Measurements from ENCODE around the gene TRAPPC3.

Gene TRAPPC3

DNA sequence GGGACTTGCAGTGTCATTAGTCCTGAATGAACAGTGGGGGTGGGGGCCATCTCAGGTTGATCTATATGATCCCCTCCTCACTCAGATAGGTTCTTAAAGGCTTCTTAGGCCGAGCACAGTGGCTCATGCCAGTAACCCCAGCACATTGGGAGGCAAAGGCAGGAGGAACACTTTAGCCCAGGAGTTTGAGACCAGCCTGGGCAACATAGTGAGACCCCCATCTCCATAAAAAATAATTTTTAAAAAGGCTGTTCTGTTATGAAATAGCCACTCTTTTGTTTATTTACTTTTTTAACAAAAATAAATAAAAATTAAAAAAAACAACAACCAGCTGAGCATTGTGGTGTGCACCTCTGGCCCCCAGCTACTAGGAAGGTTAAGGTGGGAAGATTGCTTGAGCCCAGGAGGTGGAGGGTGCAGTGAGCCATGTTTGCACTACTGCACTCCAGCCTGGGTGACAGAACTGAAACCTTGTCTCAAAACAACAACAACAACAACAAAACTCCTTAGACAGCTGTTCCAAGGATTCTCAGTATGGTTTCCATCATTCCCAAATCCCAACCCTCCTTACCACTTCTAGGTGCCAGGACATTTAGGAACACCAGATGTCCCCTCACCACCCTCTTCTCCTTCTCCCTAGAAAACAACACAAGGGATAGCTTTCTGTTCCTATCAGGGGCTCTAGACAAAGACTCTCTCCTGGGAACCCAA, 2.0 kb upstream of the TRAPPC3 start:
- no peak for DNase-seq

DNA sequence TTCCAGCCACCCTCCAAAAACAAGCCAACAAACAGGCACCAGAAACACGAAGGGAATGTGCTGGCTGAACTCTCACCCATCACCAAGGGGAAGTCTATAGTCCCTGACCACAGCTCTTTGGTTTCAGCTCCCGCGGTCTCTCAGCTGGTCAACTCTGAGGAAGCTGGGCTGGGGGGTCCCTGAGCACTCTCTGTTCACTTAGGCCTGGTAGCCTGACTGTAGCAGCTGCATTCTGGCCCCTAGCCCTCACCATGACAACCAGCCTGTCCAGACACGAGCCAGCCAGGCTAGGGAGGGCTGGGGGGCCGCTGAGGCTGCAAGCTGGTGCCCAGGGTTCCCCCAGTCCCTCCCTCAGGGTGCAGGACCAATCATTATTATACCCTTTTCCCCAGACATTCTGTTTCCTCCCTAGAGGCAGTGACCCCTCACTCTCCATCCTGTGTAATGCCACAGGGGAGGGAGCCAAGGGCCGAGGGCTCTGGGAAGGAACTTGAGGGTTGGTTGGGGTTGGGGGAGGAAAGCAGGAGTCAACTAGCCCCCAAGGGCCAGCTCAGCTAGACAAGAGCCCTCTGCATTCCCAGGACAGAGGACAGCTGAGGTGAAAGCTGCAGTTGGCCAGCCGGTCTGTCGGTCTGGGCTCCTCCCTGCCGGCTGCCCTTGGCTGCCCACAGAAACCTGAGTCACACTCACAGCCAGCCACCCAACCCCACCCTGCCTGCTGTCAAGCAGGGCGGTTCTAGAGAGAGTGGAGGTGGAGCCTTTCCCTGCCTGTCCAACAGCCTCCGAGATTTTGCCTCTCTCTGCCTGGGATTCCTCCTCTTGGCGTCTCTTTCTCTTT, 1.2 kb upstream of the TRAPPC3 start:
- peak; percentile 82 for DNase-seq

DNA sequence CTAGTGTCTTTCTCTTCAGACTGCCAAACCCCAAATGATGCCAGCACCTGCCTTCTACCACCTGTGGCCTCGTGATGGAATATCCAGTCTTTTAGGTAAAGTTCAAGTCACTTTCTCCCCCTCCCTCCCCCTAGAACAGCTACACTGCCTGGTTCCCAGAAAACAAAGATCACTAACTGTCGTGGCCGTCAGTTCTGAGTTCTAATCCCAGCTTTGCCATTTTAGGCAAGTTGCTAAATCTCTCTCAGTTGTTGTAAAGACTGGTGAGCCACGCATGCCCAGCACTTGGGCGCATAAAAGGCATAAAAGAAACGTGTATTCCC, 648 bp upstream of the TRAPPC3 start:
- no peak for DNase-seq

DNA sequence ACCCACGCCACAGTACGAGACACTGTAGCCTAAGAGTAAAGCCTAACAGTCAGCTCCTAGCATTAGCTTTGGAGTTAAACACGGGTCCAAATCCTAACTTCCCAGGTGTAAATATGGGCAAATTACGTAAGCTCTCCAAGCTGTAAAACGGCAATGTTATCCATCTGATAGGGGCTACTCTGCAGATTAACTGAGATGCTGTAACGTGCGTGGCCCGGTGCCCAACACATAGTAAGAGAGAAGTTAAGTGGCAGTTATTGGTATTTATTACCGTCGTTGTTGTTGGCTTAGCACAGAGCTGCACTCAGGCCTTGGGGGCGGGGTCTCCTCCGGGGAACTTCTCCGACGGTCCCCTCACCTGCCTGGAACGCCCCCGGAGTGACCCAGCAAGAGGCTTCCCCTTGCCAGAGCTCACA, 457 bp downstream of the TRAPPC3 start:
- no peak for DNase-seq

DNA sequence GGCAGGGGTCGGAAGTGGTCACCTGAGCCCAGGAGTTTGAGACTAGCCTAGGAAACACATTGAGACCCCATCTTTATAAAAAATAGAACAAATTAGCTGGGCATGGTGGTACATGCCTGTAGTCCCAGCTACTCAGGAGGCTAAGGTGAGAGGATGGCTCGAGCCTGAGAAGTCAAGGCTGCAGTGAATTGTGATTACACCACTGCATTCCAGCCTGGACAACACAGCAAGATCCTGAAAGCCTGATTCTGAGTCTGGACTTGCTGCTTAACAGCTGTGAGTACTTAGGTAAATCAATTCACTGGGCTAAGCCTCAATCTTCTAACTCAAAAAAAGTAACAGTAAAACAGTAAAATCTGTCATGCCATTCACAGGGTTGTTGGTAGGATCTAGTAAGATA, 4.9 kb downstream of the TRAPPC3 start:
- no peak for DNase-seq

DNA sequence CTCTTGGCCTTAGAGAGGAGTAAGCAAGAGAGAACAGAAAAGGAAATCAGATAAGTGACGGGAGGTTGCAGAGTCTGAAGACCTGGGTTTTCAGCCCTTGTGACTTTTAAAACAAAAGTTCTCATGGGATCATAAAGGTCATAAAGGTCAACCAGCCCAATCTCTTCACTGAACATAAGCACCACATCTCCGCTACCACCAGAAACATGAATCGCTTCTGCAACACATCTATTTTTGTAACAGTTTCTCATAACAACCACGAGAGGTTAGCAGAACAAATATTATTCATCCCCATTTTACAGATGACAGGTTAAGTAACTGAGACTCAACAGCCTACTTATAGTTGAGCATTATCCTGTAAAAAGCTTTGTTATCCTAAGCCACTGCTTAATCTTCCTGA, 5.9 kb downstream of the TRAPPC3 start:
- DNase-seq, result no peak

DNA sequence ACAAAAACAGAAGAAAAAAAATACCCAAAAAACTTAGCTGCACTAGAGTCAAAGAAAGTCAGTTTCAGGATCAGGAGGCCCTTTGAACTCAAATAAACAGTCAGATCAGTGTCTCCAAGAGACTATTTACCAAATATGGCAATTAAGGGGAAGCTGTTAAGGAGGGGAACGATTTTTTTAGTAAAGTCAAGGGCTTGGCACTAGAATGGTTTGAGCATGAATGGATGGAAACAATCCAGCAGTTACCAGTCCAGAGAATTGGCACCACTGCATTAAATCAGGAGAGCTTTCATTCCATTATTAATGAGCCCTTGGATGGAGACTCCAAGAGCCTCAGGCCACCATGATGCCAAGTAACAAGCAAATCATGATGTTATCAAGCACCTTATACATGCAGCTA, 7.2 kb downstream of the TRAPPC3 start:
- no peak for DNase-seq

DNA sequence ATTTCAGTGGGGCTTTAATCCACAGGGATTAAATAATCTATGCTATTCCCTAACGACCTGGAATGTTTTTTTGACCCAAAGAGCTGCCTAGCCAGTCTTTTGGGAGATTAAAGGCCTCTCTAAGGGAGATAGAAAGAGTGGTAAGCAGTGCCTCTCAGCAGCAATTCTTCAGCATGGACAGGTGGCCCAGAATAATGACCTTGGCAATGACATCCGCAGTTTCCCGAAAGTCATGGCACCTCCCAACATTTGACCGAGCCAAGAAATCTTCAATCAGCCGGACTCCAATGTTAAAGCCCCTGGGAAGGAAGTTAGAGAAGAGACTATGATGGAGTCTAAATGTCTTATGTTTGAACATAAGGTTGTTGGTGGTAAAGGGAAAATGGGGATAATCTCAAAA, 9.8 kb downstream of the TRAPPC3 start:
- no peak for DNase-seq

DNA sequence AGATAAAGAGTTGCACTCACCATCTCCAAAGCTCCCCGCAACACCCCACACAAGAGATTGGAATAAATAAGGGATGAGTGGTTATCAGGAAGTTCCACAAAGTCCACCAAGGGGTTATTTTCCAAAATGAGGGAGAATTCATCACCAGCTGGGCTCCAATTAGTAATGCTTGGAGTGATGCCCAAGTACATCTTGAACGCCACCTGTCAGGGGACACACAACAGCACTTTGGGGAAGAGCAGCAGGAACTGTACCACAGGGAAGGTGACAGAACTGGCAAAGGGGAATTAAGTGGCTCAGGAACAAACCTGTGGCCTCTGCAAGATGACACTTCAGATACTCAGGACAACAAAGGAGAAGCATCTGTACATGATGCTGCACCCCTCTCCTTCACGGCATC, 11.5 kb downstream of the TRAPPC3 start:
- no peak for DNase-seq

DNA sequence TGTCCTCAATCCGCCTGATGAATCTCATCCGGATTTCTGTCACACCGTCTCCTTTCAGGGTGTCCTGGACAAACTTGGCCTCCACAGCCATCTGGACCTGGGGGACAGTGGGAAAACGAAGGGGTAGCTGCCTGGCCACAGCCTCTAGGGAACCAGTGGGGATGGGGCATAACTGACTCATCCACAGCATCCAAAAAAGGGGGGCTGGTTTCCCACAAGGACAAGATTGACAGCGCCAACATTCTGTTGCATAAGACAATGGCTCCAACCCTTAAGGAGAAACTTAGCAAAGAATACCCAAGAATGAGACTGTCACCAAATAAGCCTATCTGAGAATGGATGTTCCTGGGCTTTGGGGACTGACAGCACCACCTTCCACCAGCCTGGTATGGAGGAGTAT, 12.1 kb downstream of the TRAPPC3 start:
- no peak for DNase-seq

DNA sequence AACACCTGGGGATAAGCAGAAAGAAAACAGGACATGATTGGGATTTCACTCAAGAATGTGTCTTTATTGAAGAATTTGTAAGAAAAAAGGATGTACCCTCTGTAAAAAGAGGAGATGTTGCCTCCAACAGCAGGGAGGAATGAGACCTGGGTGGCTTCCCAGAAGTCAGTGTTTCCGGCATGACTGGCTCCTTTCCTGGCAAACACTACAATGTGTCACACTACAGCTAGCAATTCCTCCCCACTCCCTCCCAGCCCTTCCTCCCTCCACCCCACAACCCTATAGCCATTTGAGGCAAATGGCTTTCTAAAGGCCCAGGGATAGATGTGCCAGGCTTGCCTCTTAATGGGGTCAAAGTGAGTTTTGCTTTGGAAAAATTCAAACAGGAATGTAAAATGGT, 12.8 kb downstream of the TRAPPC3 start:
- DNase-seq, result no peak

DNA sequence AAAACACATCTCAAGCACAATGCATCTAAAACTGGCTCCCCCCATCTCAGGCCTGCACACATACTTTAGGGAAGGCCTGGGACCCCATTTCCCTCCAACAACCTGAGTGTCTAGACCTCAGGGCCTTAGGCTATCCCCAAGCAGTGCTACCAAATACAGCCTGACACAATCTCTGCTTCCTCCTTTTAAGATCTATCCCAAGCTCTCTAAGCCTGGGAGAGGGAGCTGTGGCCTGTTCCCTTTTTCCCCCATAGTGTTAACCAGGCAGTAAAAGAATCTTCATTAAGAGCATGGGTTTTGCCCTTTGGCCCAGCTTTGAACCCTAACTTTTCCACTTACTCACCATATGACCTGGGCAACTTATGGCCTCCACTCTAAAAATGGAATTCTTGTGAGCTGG, 13.5 kb downstream of the TRAPPC3 start:
- no peak for DNase-seq

DNA sequence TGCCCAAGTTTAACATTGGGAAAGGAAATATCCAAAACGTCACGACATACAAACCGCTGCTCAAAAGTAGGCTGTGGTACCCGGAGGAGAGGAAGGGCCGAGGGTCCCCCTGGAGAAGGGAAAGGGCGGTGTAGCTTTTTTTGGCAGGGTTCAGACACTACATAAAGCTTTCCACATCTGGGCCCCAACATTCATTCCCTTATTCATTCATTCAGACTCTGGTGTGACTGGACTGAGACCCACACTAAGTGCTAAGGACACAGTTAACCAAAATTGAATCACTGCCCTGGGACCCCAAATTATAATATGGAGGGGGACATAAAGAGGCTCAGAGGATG, 14.0 kb downstream of the TRAPPC3 start:
- no peak for DNase-seq

DNA sequence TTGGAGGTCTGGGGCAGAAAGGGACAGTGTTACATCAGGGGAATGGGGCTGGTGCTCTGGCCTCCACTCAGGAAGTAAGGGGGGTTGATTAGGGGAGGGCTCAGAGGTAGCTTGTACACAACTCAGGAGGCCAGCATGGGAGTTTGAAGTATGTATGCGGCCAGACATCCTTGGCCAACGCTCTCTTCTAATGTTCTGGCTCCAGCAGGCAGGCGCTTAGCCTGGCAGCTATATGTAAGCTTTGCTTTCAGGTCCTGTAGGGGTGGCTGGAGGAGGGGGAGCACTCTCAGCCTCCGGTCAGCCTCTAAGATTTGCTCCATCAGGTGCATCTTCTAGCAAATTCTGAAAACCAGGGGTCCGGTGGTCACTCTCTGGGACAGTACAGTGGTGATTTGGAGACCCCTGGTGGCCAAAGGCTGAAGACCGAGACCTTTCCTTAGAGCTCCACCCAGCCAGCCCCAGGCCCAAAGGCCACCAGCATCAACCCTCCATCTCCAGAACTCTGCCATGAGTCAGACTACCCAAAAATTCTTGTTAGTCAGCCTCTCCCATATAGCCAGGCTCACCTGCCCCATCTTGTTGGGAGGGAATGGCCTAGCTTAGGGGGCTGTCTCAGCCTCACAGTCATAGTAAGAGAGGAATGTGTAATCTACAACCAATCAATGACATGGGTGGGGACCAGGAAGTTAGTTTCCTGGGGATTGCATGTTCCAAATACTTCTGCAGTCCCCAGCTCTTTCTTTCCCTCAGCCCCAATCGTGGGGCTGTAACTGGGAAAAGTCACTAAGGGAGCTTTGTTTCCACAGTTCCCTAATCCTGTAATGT, 14.6 kb downstream of the TRAPPC3 start:
- DNase-seq, result peak; percentile 31

DNA sequence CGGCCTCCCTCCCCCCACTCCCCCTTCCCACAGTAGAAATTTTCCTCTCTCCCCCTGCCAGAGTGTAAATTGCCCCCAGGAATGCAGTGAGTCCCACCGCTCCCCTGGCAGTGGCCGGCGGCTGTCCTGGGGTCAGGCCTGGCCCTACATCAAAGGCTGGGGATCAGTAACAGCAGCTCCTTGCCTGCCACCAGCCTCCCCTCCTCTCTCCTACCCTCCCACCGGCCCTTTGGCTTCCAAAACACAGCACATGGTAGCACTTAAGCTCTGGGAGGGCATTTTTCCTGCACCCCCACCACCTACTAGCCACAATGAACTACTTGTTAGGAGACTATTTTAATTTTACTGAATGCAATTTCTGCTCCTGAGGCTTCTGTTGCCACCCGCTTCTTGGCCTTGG, 15.3 kb downstream of the TRAPPC3 start:
- no peak for DNase-seq

DNA sequence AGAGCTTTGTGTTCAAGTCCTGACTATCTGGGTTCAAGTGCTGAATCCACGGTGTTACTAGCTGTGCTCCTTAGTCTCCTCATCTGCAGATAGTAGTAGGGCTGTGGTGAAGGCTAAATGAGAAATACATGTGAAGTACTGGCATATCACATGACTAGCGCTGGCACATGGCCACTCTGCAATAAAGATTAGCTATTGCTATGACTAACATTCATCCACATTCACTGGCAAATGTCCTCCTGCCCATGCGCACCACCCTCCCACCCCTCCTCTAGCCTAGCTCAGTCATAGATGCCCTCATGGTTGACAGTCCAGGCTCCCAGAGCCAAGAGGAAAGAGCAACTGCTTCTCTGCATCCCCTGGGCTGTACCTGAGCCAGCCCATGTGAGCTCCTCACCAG, 15.8 kb downstream of the TRAPPC3 start:
- no peak for DNase-seq

DNA sequence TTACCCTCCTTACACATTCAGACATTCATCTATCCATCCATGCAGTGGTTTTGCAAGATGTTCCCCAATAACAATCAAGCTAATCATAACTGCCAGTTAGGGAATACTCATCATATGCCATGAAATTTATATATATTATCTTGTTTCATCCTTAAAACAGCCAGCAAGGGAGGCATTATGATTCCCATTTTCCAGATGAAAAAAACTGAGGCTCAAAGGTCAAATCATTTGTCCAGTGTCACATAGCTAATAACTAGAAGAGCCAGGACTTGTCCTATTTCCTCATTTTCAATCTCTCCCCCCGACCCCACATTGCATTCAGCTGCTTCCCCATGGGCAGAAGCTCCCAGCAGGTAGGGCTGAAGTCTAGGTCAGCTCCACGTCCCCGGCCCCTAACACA, 17.3 kb downstream of the TRAPPC3 start:
- no peak for DNase-seq

DNA sequence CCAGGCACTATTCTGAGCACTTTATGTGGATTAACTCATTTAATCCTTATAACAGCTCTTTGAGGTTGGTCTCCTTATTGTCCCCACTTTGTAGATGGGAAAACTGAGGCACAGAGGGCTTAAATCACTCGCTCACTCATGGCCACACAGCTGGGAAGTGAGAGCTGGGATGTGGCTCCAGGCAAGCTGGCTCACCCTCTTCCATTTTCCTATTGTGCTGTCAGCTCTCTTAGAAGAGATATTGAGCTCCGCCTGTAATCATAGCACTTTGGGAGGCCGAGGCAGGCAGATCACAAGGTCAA, 20.4 kb downstream of the TRAPPC3 start:
- DNase-seq, result no peak

DNA sequence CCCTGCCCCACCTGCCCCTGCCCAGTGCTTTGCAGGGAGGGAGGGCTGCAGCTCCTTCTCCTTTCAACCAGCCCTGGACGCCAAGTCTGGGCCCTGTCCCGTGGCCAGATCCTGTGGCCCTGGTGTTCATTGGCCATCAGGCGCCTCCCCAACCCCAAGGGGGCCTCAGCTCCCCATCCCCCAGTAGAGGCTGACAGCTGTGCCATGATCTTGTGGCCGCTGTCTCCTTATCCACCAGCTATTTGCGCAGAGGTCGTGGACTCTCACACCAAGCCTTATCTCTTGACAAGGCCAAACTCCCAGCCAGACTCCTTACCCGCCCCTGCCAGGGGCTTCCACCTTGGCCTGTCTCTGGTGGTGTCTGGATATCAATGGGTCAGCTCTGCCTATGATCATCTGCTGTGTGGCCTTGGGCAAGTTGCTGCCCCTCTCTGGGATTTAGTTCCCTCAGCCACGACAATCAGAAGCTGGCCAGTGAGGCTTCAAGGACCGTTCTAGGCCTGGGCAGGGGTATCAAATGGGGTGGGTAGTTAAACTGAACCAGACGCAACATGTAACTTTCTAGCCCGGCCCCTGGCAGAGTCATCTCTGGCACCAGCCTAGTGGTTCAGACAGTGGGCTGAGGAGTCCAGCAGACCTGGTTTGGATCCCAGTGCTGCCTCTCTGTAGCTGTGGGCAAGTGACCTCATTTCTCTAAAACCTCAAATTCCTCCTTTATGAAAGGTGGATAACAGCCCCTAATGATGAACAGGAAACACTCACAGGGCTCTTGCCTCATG, 21.0 kb downstream of the TRAPPC3 start:
- no peak for DNase-seq

DNA sequence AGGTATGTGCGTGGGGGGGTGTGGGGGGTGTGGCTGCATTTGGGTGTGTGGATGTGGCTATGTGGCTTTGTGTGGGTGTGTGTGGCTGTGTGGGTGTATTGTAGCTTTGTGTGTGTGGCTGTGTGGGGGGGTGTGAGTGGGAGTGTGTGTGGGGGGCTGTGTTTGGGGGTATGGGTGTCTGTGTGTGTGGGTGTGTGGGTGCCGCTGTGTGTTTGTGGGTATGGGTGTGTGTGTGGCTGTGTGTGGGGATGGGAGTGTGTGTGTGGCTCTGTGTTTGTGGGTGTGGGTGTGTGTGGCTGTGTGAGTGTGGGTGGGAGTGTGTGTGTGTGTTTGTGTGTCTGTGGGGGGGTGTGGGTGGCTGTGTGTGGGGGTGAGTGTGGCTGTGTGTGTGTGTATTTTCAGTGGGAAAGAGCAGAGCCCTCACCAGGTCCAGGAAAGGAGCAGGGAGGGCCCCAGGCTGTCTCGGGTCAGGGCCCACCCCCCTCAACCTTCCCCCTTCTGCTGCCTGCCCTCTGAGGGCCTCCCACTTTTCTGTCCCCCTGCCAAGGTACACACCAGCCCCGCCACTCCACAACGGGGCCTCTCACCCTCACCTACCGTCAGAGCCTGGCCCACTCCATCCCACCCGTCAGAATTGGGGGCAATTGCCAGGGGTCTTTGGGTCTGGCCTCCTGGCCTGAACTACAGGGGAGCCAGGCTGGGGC, 22.3 kb downstream of the TRAPPC3 start:
- DNase-seq, result no peak

DNA sequence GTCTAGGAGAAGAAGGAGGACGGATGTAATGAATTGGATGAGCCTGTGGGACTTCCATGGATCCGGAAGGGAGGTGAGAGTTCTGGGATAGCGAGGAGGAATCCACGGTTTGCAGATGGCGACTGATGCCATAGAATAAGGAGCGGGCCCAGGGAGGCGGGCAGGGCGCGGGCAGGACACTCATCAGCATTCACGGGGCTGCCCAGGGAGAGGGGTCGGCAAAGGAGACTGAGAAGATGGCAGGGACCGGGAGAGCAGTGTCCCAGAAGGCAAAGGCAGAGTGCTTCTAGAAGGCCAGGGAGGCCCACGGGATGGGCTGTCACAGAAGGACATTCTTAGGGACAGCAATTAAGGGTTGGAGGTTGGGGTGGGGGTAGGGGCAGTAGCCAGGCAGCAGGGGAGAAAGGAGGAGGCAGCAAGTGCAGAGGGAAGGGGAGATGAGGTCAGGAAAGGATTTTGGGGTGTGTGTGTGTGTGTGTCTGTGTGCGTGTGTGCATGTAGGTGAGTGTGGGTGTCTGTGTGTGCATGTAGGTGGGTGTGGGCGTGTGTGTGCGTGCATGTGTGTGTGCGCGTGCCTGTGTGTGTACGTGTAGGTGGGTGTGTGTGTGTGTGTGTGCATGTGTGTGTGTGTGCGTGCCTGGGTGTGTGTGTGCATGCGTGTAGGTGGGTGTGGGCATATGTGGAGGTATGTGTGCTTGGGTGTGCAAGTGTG, 23.1 kb downstream of the TRAPPC3 start:
- no peak for DNase-seq

Measured in CD4-positive, alpha-beta T cell treated with Interleukin-17A for 1 hour (primary cell).